Measurements from ENCODE around the gene FAM180A. TPM values are rescaled to one million over a fixed set of nuclear protein-coding genes. Genes with fewer than 3 reads are reported as not detected.

Gene FAM180A
- total RNA-seq, 1 experiment from 2014 or later: not detected

DNA sequence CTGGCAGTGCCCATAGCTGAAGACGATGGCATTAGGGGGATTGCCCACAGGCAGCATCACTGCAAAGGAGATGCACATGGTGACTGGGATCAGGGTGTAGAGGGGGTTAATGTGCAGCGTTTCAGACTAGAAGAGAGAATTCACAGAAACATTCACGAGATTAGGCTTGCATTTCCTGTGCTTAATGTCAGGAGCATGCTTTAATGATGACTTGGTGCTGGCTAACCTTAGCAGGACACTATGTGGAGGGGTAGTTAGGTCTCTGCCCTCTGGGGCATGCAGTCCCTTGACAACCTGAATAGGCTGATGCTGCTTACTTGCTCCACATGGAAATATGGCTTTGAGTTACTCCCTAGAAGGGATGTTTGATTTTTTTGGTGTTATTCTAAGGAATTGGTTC lies 64.5 kb downstream of the FAM180A start:
- Histone ChIP-seq H3K4me3 (ENCODE audit: low read depth in 2 of 2, low read length in 2 of 2) (no peak overlapping the region), H3K27me3 (ENCODE audit: control insufficient read depth, insufficient read depth, low read length) (no peaks in the 10 kb centered on the region), H3K27ac (ENCODE audit: low read length) (no peak overlapping the region), H3K9me3 (ENCODE audit: control insufficient read depth, insufficient read depth, low read depth, low read length) (no peaks in the 10 kb centered on the region), H3K36me3 (ENCODE audit: control insufficient read depth, insufficient read depth, low read length) (no peaks in the 10 kb centered on the region), H3K4me1 (ENCODE audit: control insufficient read depth, insufficient read depth, low read length) (no peaks in the 10 kb centered on the region)
- no peak for DNase-seq (ENCODE audit: low read depth, low spot score)
- intact Hi-C loops (cut with micrococcal nuclease; ENCODE audit: unreplicated experiment) (no loop called here), in situ Hi-C loops (cut with HindIII; ENCODE audit: low pct_unique_long_range_greater_than_20kb, low sequenced_read_pairs) (no loop called here)
- no peak for TF ChIP-seq POLR2AphosphoS5 (IDR thresholded peaks at IDR 0.05; ENCODE audit: low read depth, low read length)
- TF ChIP-seq, protein P1, sequence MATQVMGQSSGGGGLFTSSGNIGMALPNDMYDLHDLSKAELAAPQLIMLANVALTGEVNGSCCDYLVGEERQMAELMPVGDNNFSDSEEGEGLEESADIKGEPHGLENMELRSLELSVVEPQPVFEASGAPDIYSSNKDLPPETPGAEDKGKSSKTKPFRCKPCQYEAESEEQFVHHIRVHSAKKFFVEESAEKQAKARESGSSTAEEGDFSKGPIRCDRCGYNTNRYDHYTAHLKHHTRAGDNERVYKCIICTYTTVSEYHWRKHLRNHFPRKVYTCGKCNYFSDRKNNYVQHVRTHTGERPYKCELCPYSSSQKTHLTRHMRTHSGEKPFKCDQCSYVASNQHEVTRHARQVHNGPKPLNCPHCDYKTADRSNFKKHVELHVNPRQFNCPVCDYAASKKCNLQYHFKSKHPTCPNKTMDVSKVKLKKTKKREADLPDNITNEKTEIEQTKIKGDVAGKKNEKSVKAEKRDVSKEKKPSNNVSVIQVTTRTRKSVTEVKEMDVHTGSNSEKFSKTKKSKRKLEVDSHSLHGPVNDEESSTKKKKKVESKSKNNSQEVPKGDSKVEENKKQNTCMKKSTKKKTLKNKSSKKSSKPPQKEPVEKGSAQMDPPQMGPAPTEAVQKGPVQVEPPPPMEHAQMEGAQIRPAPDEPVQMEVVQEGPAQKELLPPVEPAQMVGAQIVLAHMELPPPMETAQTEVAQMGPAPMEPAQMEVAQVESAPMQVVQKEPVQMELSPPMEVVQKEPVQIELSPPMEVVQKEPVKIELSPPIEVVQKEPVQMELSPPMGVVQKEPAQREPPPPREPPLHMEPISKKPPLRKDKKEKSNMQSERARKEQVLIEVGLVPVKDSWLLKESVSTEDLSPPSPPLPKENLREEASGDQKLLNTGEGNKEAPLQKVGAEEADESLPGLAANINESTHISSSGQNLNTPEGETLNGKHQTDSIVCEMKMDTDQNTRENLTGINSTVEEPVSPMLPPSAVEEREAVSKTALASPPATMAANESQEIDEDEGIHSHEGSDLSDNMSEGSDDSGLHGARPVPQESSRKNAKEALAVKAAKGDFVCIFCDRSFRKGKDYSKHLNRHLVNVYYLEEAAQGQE (IDR thresholded peaks at IDR 0.05; ENCODE audit: insufficient read depth in 1 of 2, low read depth in 2 of 2, low read length in 1 of 2): no peak
- TF ChIP-seq, protein P2, sequence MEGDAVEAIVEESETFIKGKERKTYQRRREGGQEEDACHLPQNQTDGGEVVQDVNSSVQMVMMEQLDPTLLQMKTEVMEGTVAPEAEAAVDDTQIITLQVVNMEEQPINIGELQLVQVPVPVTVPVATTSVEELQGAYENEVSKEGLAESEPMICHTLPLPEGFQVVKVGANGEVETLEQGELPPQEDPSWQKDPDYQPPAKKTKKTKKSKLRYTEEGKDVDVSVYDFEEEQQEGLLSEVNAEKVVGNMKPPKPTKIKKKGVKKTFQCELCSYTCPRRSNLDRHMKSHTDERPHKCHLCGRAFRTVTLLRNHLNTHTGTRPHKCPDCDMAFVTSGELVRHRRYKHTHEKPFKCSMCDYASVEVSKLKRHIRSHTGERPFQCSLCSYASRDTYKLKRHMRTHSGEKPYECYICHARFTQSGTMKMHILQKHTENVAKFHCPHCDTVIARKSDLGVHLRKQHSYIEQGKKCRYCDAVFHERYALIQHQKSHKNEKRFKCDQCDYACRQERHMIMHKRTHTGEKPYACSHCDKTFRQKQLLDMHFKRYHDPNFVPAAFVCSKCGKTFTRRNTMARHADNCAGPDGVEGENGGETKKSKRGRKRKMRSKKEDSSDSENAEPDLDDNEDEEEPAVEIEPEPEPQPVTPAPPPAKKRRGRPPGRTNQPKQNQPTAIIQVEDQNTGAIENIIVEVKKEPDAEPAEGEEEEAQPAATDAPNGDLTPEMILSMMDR (IDR thresholded peaks at IDR 0.05): no peak
- no peak for TF ChIP-seq TCF7L2 (IDR thresholded peaks at IDR 0.05; ENCODE audit: low read depth, low read length)
- TF ChIP-seq SIN3A (IDR thresholded peaks at IDR 0.05; ENCODE audit: borderline replicate concordance, insufficient read depth, low read depth, low read length): no peak
- ATAC-seq: peak; percentile 51; the same call in 1 of the 2 replicates
- POLR2A ChIA-PET: interaction anchor here (0.6 kb wide), 1 partner anchor 26 kb away, joined by 10 read pairs; no protein-coding TSS in a partner anchor
- BruUV-seq (replicated peaks): no TSS peak
- CTCF ChIA-PET: no interaction called here

GRCh38 chr7:135683609-135684008 lies 65.0 kb downstream of the FAM180A start:
- BruUV-seq (replicated peaks): no TSS peak
- Histone ChIP-seq H3K36me3 (ENCODE audit: control insufficient read depth, insufficient read depth, low read length) (no peaks in the 10 kb centered on the region; the same call in 1 of the 2 replicates), H3K4me3 (ENCODE audit: low read depth in 2 of 2, low read length in 2 of 2) (no peak overlapping the region), H3K4me1 (ENCODE audit: control insufficient read depth, insufficient read depth, low read length) (no peaks in the 10 kb centered on the region), H3K27me3 (ENCODE audit: control insufficient read depth, insufficient read depth, low read length) (no peaks in the 10 kb centered on the region), H3K27ac (ENCODE audit: low read length) (no peak overlapping the region), H3K9me3 (ENCODE audit: control insufficient read depth, insufficient read depth, low read depth, low read length) (no peaks in the 10 kb centered on the region)
- ATAC-seq (0 out of 2 replicates have a peak, but pooled peaks have one; percentile 45), DNase-seq (ENCODE audit: low read depth, low spot score) (no peak)
- CTCF ChIA-PET: no interaction called here
- TF ChIP-seq POLR2AphosphoS5 (IDR thresholded peaks at IDR 0.05; ENCODE audit: low read depth, low read length) (no peak), SIN3A (IDR thresholded peaks at IDR 0.05; ENCODE audit: borderline replicate concordance, insufficient read depth, low read depth, low read length) (no peak), TCF7L2 (IDR thresholded peaks at IDR 0.05; ENCODE audit: low read depth, low read length) (no peak)
- TF ChIP-seq, protein P2 (IDR thresholded peaks at IDR 0.05): no peak
- TF ChIP-seq, protein P1 (IDR thresholded peaks at IDR 0.05; ENCODE audit: insufficient read depth in 1 of 2, low read depth in 2 of 2, low read length in 1 of 2): no peak
- POLR2A ChIA-PET: interaction anchor here (0.6 kb wide), 1 partner anchor 25 kb away, joined by 10 read pairs; no protein-coding TSS in a partner anchor
- in situ Hi-C loops (cut with HindIII; ENCODE audit: low pct_unique_long_range_greater_than_20kb, low sequenced_read_pairs) (no loop called here), intact Hi-C loops (cut with micrococcal nuclease; ENCODE audit: unreplicated experiment) (no loop called here)

All from Panc1 (cell line).